HG03439 (cell line): ENCODE measurements around the gene MAGEA9B.
"Not testable (repeated sequence)": the region's sequence is repeated elsewhere in the genome, so short reads cannot be mapped to it uniquely, and the experiment has no call there.

Experiments used
- ATAC-seq: cut with Tn5 transposase; IDR thresholded peaks from one replicate; pipeline ENCODE4 v1.9.1; 2021; ENCODE audit warnings: mild to moderate bottlenecking, moderate library complexity; ENCODE audit not compliant: unreplicated experiment

Gene MAGEA9B

DNA sequence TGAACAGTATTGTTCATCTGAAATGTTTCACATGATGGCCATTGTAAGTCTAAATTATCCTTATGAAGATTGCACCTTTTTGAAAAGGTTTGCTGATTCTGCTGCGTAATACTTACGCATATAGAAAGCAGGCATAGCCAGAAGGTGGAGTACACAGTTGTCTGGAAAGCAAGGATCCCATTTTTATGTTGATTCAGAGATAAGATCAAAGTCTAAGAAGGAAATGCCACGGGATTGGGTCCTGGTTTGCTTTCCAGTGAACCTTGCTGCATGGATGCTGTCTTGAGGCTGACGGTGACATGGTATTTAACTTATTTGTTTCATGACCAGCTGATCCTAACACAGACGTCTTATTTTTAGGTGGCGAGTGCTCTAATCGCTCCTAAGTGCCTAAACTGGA is 15.5 kb downstream of the MAGEA9B start:
- ATAC-seq = no peak

DNA sequence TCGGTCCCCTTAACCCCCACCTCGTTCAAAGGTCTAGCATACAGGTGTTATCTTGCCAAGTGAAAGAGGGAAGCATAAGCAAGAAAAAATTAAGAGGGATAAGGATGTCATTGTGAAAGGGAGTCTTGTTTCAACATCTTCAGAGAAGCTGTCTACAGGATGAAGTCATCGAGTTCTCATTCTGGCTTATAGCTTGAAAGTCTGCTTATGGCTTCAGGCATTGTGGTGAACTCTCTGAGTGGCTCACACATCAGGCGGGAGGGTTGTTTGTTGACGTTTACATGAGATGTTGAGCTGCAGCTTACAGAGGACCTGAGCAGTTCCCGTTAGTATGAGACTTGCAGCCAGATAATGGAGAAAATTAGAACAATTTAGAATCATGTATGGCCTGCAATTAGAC is 16.6 kb downstream of the MAGEA9B start:
- ATAC-seq = no peak

DNA sequence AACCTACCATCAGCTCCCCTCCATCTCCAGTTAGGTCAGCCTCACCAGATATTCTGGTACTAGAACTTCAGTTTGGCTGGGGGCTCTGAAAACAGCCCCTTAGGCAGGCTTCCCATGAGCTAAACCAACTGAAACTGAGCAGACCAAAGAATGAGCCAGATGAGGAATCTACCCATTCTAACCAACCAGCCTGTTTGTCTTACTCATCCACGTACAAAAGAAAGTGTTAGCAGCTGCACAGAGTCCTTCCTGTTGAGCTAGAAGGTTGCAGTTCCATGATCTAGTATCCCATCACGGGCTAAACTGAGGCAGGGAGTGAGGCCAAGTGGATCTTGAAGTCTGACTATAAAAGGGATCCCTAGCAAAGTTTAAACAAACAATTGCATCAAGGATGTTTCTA is 17.5 kb downstream of the MAGEA9B start:
- ATAC-seq = no peak

DNA sequence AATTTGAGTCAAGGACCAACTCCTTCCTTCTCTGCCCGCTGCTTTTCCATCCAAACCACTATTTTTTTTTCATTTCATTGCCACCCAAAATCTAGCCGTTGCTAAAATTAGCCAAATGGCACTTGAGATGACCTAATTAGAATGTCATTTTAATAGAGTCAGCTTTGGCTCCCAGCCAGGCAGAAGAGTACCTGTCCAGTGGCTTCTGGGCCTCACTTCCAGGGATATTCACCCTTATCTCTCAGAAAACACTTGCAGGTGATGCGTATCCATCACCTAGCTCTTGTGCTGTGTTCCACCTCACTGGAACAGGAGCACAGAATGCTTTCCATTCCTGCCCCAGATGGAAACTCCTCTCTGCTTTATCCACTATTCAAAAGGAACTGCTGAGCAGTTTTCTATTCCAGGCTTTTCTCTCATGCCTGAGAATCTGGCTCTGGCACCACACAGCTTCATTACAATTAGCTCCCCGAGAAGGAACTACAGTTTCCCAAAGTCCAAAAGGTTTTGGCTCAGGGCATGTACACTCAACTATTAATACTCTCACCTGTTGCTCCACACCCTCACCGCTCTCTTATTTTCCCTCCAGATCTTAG is 18.5 kb downstream of the MAGEA9B start:
- ATAC-seq = no peak

DNA sequence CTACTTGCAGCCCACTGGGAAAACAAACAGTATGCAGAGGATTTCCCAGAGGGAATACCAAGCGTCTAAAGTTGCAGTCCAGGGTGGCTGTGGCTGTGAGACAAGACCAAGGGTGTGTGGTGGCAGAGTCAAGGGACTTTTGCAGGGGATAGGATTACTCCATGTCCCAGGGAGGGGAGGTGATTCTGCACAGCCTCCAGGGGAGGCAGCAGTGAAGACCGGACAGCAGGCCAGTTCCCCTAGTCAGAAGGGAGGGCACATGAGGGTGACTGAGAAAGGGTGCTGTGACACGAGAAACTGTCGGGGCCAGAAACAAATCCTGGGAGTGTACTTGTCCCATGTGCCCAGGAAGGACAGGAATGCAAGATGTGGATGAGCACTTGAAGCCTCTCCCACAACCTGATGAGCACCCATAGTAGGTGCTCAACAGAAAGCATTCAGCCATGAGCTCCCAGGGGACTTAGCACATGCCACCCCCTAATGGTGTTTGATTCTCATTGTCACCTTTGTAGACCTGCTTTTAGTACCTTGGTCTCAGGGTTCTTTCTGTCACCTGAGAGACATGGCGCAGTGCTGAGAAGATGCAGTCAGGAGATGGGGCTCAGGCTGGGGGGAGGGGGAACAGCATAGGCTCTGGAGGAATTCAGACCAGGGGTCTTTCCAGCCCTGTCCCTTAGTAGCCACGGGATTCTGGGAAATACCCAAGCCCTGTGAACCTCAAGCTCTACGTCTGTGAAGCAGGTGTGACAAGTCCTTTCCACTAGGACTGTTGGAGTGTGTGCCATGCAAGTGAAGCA is 19.4 kb downstream of the MAGEA9B start:
- no peak for ATAC-seq

DNA sequence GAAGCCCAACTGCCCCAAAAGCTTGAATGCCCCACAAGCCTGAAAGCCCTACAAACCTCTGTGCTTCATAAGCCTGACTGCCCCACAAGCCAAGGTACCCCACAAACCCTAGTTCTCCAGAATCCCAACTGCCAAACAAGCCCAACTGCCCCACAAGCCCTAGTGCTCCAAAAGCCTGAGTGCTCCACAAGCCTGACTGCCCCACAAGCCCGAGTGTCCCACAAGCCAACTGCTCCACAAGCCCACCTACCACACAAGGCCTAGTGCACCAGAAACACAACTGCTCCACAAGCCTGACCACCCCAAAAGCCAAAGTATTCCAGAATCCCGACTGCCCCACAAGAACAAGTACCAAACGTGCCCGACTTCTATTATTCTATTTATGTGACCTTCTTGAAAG is 23.9 kb downstream of the MAGEA9B start:
- ATAC-seq = no peak

DNA sequence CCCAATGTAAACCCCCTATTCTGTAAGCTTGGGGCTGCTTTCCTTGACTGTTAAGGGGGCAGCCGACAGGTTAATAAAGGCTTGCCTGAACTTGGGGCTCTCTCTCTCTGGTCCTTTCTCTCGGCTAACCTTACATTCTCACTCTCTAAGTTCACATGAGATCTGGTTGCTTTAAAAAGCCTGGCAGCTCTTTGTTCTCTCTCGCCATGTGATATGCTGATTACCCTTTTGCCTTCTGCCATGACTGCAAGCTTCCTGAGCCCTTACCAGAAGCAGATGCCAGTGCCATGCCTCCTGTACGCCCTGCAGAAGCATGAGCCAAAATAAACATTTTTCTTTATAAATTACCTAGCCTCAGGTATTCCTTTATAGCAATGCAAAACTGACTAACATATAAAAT is 32.0 kb downstream of the MAGEA9B start:
- not testable (repeated sequence) for ATAC-seq

DNA sequence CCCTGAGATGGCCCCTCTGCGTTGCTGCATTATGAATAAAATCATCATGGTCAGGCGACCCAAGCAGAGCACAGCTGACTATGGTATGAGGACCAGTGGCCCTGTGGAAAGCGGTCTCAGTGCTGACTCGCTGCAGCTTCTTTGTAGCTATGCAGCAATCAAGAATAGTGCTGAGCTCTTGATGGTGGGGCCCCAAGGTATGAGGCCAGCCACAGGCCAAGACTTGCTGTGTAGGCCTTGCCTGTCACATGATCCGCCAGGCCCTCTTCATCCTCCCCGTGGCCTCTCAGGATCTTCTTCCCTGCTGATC is 35.4 kb downstream of the MAGEA9B start:
- ATAC-seq = not testable (repeated sequence)

DNA sequence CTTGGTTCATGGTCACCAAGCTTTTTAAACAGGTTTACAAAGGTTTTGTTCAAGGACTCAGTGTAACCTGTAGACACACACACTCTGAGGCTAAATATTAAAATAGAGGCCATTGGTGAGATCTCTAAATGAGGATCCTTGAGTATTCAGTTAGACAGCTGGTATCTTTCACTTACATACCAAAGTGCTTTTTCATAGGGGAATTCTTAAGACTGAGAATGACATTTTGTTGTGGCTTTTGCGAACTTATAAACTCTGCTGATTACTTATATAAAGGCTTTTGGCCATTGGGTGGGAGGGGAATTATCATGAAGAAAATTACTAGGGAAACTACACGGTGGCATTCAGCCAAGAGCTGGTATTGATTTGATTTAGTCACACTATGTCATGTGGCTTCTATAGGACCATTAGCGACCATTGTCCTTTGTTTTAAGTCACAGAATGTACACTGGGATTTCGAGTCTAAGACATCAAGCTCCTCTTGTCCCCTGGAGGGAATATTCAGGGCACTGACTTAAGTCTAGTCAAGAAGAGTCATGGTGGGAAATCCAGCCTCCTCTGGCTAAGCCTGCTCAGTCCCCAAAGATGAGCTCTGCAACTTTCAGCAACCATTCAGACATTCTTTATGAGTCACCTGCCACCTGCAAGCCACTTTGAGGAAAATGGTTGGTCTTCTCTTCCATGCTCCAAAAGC is 35.9 kb downstream of the MAGEA9B start:
- ATAC-seq = not testable (repeated sequence)

DNA sequence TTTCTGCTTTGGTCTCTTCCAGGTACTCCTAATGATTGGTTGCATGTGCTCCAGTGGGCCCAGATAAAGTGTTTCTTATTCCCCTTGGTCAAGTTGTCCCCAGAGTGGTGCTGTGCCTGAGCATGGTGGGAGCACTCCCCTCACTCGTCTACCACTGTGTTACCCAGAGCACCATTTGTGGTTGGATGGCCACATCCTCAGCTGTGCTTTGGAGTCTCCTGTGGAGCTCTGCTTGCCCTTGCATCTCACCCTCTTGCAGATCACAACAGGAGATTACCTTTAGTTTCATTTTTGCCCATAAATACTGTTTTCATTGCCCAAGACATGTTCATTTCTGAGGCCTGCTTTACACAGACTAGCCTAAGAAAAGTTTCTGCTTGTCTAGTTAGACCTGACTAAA is 36.8 kb downstream of the MAGEA9B start:
- not testable (repeated sequence) for ATAC-seq

DNA sequence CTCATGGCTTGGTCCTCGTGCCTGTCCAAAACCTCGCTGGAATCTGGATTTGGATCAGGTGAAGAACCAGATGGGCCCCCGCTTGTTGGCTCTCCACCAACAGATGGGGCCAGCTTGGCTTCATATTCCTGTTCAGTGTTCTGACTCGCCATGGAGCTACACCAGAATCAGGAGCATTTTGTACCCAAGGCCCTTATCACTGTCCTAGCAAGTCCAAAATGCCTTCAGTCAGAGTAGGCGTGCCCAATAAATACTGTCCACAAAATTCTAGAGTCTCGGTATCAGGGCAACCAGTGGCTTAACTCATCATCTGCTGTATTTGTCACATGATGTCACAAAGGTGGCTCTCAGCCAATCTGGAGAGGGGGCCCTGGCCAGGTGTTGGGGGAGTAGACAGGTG is 37.6 kb downstream of the MAGEA9B start, which contains the start of gene HSFX3:
Gene HSFX3 (minus strand): TSS at position 224 of the 400 bp plus-strand sequence. CDS start 72 bp downstream, at position 152.
- not testable (repeated sequence) for ATAC-seq

DNA sequence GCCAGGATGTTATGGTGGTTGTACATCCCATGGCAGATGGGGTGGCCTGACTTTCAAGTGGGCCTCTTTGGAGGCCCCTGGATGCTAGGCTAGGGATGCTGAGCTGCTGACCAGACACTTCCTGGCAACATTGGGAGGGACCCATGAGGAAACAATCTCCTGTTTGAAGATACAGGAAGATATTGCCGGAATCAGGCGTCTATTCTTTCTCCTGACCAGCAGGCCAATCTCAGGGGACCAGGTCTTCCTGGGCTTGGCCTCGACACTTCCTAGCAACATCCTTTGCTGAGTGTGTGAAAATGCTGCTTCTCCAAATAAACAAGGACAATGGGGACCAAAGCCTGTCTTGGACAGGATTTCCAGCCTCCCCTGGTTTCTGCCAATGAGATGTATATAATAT is 39.5 kb downstream of the MAGEA9B start:
- not testable (repeated sequence) for ATAC-seq

DNA sequence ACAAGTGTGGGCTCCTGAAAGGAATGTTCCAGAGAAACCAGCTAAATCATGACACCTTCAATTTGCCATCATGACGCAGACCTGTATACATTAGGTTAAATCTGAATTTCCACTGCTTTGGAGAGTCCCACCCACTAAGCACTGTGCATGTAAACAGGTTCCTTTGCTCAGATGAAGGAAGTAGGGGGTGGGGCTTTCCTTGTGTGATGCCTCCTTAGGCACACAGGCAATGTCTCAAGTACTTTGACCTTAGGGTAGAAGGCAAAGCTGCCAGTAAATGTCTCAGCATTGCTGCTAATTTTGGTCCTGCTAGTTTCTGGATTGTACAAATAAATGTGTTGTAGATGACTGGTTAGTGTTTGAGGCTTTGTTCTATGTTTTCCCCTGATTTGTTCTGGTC is 40.3 kb downstream of the MAGEA9B start:
- not testable (repeated sequence) for ATAC-seq

DNA sequence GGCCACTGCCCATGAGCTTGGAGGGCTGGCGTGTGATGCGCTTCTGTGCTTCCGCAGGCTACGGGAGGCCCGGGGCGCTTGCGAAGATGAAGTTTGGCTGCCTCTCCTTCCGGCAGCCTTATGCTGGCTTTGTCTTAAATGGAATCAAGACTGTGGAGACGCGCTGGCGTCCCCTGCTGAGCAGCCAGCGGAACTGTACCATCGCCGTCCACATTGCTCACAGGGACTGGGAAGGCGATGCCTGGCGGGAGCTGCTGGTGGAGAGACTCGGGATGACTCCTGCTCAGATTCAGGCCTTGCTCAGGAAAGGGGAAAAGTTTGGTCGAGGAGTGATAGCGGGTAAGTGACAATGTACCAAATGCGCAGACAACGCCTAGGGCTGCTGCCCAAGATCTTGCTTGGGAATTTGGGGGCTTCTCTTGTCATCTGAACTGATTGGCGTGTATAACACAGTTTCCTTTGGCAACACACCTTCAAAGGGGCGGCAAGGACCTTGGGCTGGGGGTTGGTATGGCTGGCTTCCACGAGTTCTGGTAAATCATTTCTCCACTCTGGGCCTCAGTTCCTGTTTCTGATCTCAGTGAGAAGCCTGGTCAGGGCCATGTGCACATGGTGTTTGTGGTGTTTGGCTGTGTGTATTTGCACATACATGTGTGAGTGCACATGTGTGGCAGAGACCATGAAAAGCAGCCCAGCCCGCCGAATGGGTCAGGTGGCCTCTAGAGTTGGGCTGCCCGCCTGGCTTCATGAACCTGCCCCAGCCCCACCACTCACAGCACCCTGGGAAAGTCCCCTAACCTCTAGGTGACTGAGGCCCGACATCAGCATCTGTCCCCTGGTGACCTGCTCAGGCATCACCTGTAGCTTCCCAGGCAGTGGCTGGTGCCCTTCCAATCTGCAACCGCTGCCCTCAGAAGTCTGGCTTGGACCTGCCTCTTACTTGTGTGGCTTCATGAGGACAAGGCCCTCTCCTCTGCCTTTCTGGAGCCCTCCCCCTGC is 41.4 kb downstream of the MAGEA9B start:
- ATAC-seq = not testable (repeated sequence)

DNA sequence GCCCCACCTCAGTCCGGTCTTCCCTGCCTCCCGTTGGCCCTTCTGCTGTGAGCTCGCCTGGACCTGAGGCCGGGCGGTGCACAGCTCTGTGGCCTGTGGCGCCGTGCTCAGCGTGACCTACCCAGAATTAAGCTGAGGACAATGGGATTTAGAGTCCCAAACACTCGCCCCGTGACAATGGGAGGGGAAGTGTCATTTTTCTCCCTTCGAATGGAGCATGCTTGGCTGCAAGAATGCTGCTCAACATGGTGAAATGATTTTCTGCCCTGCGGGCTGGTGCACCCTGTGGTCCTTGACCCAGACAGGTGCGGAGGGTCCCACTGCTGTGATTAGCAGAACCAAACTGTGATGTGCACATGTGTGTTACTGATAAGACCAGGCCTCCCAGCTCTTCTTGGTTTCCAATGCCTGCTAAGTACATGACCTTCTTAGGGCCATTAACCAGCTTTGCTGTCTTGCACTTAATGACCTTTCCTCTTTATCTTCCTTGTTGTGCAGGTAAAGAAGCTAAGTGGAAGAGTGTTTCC is 45.7 kb downstream of the MAGEA9B start:
- ATAC-seq = no peak

DNA sequence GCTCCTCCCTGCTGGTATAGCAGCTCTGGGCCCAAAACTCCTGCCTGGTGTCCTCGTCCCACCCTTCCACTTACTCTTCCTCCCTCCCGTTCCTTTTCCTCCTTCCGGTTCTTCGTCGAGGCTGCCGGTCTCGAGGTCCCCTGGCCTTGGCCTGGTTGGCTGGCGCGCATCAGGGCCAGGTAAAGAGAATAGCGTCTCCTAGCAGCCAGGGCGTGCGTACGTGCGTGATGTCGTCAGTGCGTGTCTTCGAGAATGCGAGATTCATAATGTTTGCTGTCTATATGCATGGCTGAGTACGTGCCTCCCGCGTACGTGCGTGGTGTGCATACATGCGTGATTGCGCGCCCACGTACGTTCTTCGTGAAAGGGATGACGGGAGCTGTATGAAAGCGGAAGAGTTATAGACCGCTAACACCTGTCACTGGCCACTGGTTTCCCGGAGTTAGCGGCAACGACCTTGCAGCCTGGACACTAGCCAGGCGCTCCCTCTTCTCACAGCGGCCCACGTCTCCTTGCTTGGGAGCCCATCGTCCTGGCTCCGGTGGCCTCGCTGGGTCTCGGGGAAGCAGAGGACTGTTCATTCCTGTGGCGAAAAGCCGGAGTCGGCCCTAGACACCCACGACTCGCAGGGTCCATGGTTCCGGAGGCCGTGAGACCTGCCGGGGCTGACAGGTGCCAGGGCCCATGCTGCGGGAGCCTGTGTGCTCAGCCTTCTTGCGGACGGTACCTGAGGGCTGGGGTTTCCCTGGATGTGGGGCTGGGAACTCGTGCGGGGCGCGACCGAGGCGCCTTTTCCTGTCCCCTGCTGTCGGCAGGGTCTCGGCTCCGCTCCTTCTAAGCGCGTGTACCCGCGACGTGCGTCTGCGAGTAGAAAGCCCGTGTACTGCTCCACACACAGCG is 46.4 kb downstream of the MAGEA9B start, which contains the start of gene EOLA1:
Gene EOLA1 (plus strand): TSS at position 392 of the 900 bp plus-strand sequence. CDS start 4,619 bp downstream, outside the sequence.
- ATAC-seq = peak; percentile 85

DNA sequence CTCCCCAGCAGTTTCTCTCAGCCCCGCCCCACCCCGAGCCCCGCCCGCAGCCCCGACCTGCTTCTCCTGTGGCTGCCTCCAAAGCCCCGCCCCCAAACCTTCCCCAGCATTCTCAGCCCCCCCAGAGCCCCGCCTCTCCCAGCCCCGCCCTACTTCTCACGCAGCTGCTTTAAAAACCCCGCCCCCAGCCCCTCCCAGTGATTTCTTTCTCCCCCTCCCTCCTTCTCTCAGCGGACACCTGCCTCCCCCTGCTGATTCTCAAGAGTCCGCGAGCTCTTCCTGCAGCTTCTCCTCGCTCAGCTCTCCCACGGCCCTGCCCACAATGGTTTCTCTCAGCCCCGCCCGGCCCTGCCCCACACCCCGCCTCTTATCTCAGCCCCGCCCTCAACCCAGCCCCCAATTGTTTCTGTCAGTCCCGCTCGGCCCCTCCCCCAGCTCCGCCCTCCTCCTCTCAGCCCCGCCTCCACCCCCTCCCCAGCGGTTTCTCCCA is 47.1 kb downstream of the MAGEA9B start:
- ATAC-seq = no peak

DNA sequence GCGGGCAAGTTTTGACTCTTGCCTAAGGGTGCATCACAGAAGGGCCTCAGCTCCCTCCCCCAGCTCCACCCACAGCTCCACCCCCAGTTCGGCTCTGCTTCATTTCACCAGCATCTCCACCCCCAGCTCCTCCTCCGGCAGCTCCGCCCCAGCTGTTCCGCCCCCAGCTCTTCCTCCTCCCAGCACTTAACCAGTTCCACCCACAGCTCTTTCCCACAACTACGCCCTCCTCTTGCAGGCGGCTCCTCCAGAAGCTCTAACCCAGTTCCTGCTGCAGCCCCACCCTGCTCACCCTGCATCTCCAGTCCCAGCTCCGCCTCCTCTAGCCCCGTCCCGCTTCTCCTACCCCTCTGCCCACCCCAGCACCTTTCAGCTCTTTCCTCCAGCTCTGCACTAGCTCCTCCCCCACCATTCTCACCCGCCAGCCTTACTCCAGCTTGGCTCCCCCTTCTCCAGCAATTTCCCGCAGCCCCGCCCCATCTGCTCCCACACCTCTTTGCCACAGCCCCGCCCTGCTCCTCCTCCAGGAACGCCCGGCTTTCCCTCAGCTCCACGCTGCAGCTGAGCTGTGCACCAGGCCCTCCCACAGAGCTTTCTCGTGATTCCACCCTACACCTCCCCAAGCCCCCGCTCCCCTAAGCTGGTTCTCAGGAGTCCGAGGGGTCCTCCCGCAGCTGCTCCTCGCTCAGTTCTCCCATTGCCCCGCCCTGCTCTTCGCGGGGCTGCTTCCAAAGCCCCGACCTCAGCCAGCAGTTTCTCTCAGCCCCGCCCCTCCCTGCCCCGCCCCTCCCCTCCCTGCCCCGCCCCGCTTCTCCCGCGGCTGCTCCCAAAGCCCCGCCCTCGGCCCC is 47.8 kb downstream of the MAGEA9B start:
- peak; percentile 43 for ATAC-seq
